Measurements from ENCODE around the gene APOL3. TPM values are rescaled to one million over a fixed set of nuclear protein-coding genes. Genes with fewer than 3 reads are reported as not detected.

Gene APOL3
- total and polyA plus RNA-seq, 2 donors (not counting 3 experiments of a cell fraction or from before 2014, with no cell fraction given) = 17.9 to 36.9 TPM

- Histone ChIP-seq H3K36me3 (ENCODE audit: control insufficient read depth in 2 of 2, extremely low read depth in 1 of 2, insufficient read depth in 2 of 2, low read length in 2 of 2) (peaks cover 0 to 6% of the 10 kb centered on the region in 2 experiments), H3K27me3 (ENCODE audit: control insufficient read depth in 2 of 2, insufficient read depth in 2 of 2, low read length in 2 of 2) (no peaks in the 10 kb centered on the region), H3K27ac (ENCODE audit: insufficient read depth, low read depth, low read length) (no peak overlapping the region), H3K9ac (replicated peaks; ENCODE audit: extremely low read depth, insufficient read depth, low read length) (no peak overlapping the region), H3K4me2 (ENCODE audit: insufficient read depth, low read length) (no peak overlapping the region), H3K79me2 (ENCODE audit: control insufficient read depth, insufficient read depth, low read length) (no peaks in the 10 kb centered on the region), H3K4me1 (ENCODE audit: control insufficient read depth, extremely low read depth, insufficient read depth, low read length) (peaks cover 20% of the 10 kb centered on the region), H3K9me1 (replicated peaks; ENCODE audit: control insufficient read depth, extremely low read depth, insufficient read depth, low read length) (no peaks in the 10 kb centered on the region), H3K4me3 (replicated peaks in 1 of 3; ENCODE audit: insufficient read depth in 1 of 3, low read depth in 1 of 3, low read length in 3 of 3) (no peak overlapping the region), H4K20me1 (replicated peaks; ENCODE audit: control insufficient read depth, extremely low read depth, insufficient read depth, low read length) (no peaks in the 10 kb centered on the region), H2AFZ (ENCODE audit: low read depth, low read length) (no peak overlapping the region), H3K9me3 (replicated peaks; ENCODE audit: control insufficient read depth, insufficient read depth, low read length) (no peaks in the 10 kb centered on the region)
- no peak for DNase-seq (ENCODE audit: low read depth, low spot score)
- CTCF ChIA-PET = interaction anchor here (0.9 to 1.4 kb wide), 6 partner anchors 10 to 334 kb away, joined by 3 to 4 read pairs (median 4); no protein-coding TSS in a partner anchor
- intact Hi-C loops (cut with micrococcal nuclease) (no loop called here), dilution Hi-C loops (cut with MboI; ENCODE audit: extremely low pct_ligation_motif_present, low sequenced_read_pairs) (no loop called here)
- TF ChIP-seq POLR2A (IDR thresholded peaks at IDR 0.05; ENCODE audit: low read depth, low read length) (no peak), FOS (IDR thresholded peaks at IDR 0.05; ENCODE audit: borderline replicate concordance, insufficient read depth, low read length) (no peak), POLR2AphosphoS5 (IDR thresholded peaks at IDR 0.05; ENCODE audit: insufficient read depth, low read depth, low read length) (no peak), EZH2 (IDR thresholded peaks at IDR 0.05; ENCODE audit: borderline replicate concordance, low read depth, low read length, severe bottlenecking) (no peak), GATA2 (IDR thresholded peaks at IDR 0.05; ENCODE audit: insufficient read depth, insufficient read length, low read depth, low read length) (no peak), MYC (IDR thresholded peaks at IDR 0.05; ENCODE audit: low read depth, low read length) (no peak)
- TF ChIP-seq, protein P1, sequence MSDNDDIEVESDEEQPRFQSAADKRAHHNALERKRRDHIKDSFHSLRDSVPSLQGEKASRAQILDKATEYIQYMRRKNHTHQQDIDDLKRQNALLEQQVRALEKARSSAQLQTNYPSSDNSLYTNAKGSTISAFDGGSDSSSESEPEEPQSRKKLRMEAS (IDR thresholded peaks at IDR 0.05; ENCODE audit: insufficient read depth, insufficient read length) = no peak
- TF ChIP-seq, protein P2, sequence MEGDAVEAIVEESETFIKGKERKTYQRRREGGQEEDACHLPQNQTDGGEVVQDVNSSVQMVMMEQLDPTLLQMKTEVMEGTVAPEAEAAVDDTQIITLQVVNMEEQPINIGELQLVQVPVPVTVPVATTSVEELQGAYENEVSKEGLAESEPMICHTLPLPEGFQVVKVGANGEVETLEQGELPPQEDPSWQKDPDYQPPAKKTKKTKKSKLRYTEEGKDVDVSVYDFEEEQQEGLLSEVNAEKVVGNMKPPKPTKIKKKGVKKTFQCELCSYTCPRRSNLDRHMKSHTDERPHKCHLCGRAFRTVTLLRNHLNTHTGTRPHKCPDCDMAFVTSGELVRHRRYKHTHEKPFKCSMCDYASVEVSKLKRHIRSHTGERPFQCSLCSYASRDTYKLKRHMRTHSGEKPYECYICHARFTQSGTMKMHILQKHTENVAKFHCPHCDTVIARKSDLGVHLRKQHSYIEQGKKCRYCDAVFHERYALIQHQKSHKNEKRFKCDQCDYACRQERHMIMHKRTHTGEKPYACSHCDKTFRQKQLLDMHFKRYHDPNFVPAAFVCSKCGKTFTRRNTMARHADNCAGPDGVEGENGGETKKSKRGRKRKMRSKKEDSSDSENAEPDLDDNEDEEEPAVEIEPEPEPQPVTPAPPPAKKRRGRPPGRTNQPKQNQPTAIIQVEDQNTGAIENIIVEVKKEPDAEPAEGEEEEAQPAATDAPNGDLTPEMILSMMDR (IDR thresholded peaks at IDR 0.05; ENCODE audit: extremely low read depth in 1 of 2, insufficient read depth in 1 of 2, low read depth in 1 of 2, low read length in 2 of 2) = no peak
- no peak for FAIRE-seq
- BruUV-seq (replicated peaks) = no TSS peak
- POLR2A ChIA-PET = no interaction called here
Measured at GRCh38 chr22:36152088-36152487, 8.5 kb downstream of the APOL3 start.

Measured in endothelial cell of umbilical vein (primary cell).